Measurements from ENCODE around the gene EMX2.

DNA sequence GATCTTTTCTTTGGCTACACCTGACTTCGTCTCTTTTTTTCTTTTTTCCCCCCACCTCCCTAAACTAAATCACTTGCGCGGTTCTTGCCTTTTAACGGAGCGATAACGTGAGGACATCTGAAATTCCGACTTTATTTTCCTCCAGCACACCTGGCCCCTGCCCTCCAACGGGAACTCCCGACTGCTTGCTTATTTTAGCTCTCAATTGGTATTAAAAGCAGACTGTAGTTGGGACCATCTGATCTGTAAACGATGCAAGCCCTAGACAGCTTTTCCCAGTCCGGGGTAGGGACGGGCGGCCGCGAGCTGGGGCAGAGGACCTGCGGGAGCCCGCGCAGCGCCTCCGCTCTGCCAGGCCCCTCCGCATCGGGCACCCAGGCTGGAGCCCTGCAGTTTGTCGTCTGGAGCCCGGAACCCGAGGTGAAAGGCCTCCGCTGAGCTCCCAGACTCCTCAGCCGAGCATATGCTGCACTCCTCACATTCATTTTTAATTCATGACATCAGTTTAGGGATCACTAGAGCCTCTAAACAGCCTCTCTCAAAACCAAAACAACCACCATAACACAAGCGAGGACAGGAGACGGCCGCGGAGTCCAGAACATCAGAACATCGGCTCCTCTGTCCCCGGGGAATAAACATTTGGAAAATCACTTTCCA lies 10.0 kb upstream of the EMX2 start:
- TF ChIP-seq, protein P1, sequence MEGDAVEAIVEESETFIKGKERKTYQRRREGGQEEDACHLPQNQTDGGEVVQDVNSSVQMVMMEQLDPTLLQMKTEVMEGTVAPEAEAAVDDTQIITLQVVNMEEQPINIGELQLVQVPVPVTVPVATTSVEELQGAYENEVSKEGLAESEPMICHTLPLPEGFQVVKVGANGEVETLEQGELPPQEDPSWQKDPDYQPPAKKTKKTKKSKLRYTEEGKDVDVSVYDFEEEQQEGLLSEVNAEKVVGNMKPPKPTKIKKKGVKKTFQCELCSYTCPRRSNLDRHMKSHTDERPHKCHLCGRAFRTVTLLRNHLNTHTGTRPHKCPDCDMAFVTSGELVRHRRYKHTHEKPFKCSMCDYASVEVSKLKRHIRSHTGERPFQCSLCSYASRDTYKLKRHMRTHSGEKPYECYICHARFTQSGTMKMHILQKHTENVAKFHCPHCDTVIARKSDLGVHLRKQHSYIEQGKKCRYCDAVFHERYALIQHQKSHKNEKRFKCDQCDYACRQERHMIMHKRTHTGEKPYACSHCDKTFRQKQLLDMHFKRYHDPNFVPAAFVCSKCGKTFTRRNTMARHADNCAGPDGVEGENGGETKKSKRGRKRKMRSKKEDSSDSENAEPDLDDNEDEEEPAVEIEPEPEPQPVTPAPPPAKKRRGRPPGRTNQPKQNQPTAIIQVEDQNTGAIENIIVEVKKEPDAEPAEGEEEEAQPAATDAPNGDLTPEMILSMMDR (conservative IDR thresholded peaks at IDR 0.05; ENCODE audit: low read depth, low read length), result no peak
- TF ChIP-seq EZH2 (IDR thresholded peaks at IDR 0.05; ENCODE audit: borderline replicate concordance, low read depth, low read length, poor library complexity, severe bottlenecking), result peak; percentile 97
